HepG2 (cell line): Measurements from ENCODE around the gene RBM6.

Experiments used
- CBX2 ChIP-seq, 2 experiments: fragments of 200-600 bp in 1 of 2; sonication (generic); formaldehyde crosslinking in 1 of 2; IDR thresholded peaks; 2 replicates each; pipeline versions ENCODE4 v1.7.0 to v1.8.1; 2018 to 2022; ENCODE audit warnings: low read depth in 2 of 2, low read length in 1 of 2, mild to moderate bottlenecking in 1 of 2, missing genetic modification reagents in 1 of 2
- CENPBD1 ChIP-seq: sonication (generic); formaldehyde crosslinking; IDR thresholded peaks from 2 replicates; pipeline ENCODE4 v1.8.0; 2022; ENCODE audit warnings: missing genetic modification reagents, low read depth, mild to moderate bottlenecking, borderline replicate concordance
- CTCF ChIP-seq: sonication (generic); formaldehyde crosslinking; IDR thresholded peaks from 2 replicates; pipeline ENCODE4 v1.5.0; 2020; ENCODE audit warnings: mild to moderate bottlenecking, missing genetic modification reagents, moderate library complexity
- HDAC2 ChIP-seq: sonication (generic); formaldehyde crosslinking; IDR thresholded peaks from 2 replicates; pipeline ENCODE4 v1.4.0; 2020; ENCODE audit warnings: missing genetic modification reagents
- MYNN ChIP-seq: sonication (generic); formaldehyde crosslinking; IDR thresholded peaks from 2 replicates; pipeline ENCODE4 v1.4.0; 2020; ENCODE audit warnings: mild to moderate bottlenecking, low read depth, missing genetic modification reagents
- PBX3 ChIP-seq: sonication (generic); formaldehyde crosslinking; IDR thresholded peaks from 2 replicates; pipeline ENCODE4 v1.8.1; 2023; ENCODE audit warnings: missing genetic modification reagents, inconsistent platforms, borderline replicate concordance
- RAD21 ChIP-seq: fragments of 450-650 bp; formaldehyde crosslinking; IDR thresholded peaks from 2 replicates; pipeline ENCODE4 v1.5.0; 2020; ENCODE audit warnings: mild to moderate bottlenecking
- REST ChIP-seq, 2 experiments: IDR thresholded peaks; 2 replicates each; pipeline ENCODE4 v1.6.1; 2011 to 2012; ENCODE audit warnings: low read length in 2 of 2, borderline replicate concordance in 1 of 2, low read depth in 1 of 2, mild to moderate bottlenecking in 1 of 2, moderate library complexity in 1 of 2
- SRSF9 ChIP-seq: fragments of 200-400 bp; formaldehyde crosslinking; IDR thresholded peaks from 2 replicates; pipeline ENCODE4 v1.6.1; 2018; ENCODE audit warnings: borderline replicate concordance, mild to moderate bottlenecking, low read depth, low read length; ENCODE audit not compliant: insufficient read depth, poor library complexity, severe bottlenecking
- ZNF414 ChIP-seq: sonication (generic); formaldehyde crosslinking; IDR thresholded peaks from 2 replicates; pipeline ENCODE4 v1.5.0; 2020; ENCODE audit warnings: missing genetic modification reagents
- ZNF451 ChIP-seq: sonication (generic); formaldehyde crosslinking; IDR thresholded peaks from 2 replicates; pipeline ENCODE4 v1.5.0; 2020; ENCODE audit warnings: mild to moderate bottlenecking, missing genetic modification reagents
- ZNF546 ChIP-seq: sonication (generic); formaldehyde crosslinking; conservative IDR thresholded peaks from 2 replicates; pipeline ENCODE4 v1.8.1; 2023; ENCODE audit warnings: mild to moderate bottlenecking, missing genetic modification reagents
- ZNF746 ChIP-seq: sonication (generic); formaldehyde crosslinking; IDR thresholded peaks from 2 replicates; pipeline ENCODE4 v1.8.0; 2022; ENCODE audit warnings: mild to moderate bottlenecking, missing genetic modification reagents

- TF ChIP-seq CTCF (CRISPR knock-in tag): no peak
- TF ChIP-seq SRSF9: no peak
- TF ChIP-seq HDAC2 (CRISPR knock-in tag): no peak
- no peak for TF ChIP-seq ZNF746
- no peak for TF ChIP-seq MYNN (CRISPR knock-in tag)
- TF ChIP-seq RAD21: no peak
- TF ChIP-seq PBX3 (CRISPR knock-in tag): no peak
- TF ChIP-seq ZNF546: no peak
- no peak for TF ChIP-seq ZNF451 (CRISPR knock-in tag)
- TF ChIP-seq CENPBD1 (CRISPR knock-in tag): no peak
- no peak for TF ChIP-seq REST (IDR thresholded peaks at IDR 0.05; ENCODE audit: borderline replicate concordance in 1 of 2, low read depth in 1 of 2, low read length in 2 of 2)
- no peak for TF ChIP-seq ZNF414 (CRISPR knock-in tag)
- no peak for TF ChIP-seq CBX2 (IDR thresholded peaks at IDR 0.05; ENCODE audit: low read depth, low read length)
- TF ChIP-seq CBX2 (CRISPR knock-in tag; IDR thresholded peaks at IDR 0.05; ENCODE audit: low read depth): no peak
Measured at GRCh38 chr3:49968346-49968745, 28.4 kb downstream of the RBM6 start.
